Motor neuron (in vitro differentiated cells): ENCODE measurements around the gene KRTAP5-3. TPM values are rescaled to one million over a fixed set of nuclear protein-coding genes. Genes with fewer than 3 reads are reported as not detected.
A peak's percentile ranks its signal among the peaks of the same experiment; 100 is the strongest.
"Not testable (repeated sequence)": the region's sequence is repeated elsewhere in the genome, so short reads cannot be mapped to it uniquely, and the experiment has no call there.

Experiments
- ATAC-seq, 8 experiments: fragments of 200-7000 bp; cut with Tn5 transposase; replicated peaks in 6 of 8; 2 replicates each; pipeline ENCODE4 v1.8.0; 2021; ENCODE audit warnings: mild to moderate bottlenecking in 8 of 8, moderate library complexity in 8 of 8
- H3K27ac ChIP-seq, 2 donors: fragments of 250-450 bp; sonication (Bioruptor Pico); 2 replicates each; pipeline ENCODE4 v1.9.0; 2021; ENCODE audit warnings: antibody characterized with exemption in 2 of 2, mild to moderate bottlenecking in 2 of 2, moderate library complexity in 1 of 2
- H3K4me1 ChIP-seq, 2 donors: fragments of 250-450 bp; sonication (Bioruptor Pico); replicated peaks in 1 of 2; 2 replicates each; pipeline ENCODE4 v1.6.1; 2021; ENCODE audit warnings: antibody characterized with exemption in 2 of 2, mild to moderate bottlenecking in 2 of 2, moderate library complexity in 1 of 2
- H3K4me3 ChIP-seq, 5 donors: fragments of 250-450 bp; sonication (Bioruptor Pico); 2 replicates each; pipeline ENCODE4 v1.9.0; 2021; ENCODE audit warnings: antibody characterized with exemption in 5 of 5, mild to moderate bottlenecking in 5 of 5, moderate library complexity in 4 of 5
- WGBS, 10 experiments: fragments of 450-650 bp; shearing (Covaris generic); methylation state at CpG; one replicate each; pipeline ENCODE4 v1.0.0; 2022; 5-methylcytosine and 5-hydroxymethylcytosine counted together
- in situ Hi-C, 9 experiments: fragments of 400-800 bp; cut with MboI; loops; one replicate each; pipeline ENCODE4 v1.15.0; 2021; ENCODE audit warnings: low sequenced_read_pairs in 9 of 9, low pct_unique_long_range_greater_than_20kb in 2 of 9; ENCODE audit not compliant: unreplicated experiment in 9 of 9
- total RNA-seq, 8 experiments: library from RNA; unstranded; fragments of 300-600 nt; gene quantifications; 2 replicates each; pipeline versions ENCODE4 v1.2.3 to v1.2.4, GENCODE V29; 2022

Gene KRTAP5-3
- total RNA-seq, 8 experiments from 2014 or later, result 0.29 TPM; not detected in 7

DNA sequence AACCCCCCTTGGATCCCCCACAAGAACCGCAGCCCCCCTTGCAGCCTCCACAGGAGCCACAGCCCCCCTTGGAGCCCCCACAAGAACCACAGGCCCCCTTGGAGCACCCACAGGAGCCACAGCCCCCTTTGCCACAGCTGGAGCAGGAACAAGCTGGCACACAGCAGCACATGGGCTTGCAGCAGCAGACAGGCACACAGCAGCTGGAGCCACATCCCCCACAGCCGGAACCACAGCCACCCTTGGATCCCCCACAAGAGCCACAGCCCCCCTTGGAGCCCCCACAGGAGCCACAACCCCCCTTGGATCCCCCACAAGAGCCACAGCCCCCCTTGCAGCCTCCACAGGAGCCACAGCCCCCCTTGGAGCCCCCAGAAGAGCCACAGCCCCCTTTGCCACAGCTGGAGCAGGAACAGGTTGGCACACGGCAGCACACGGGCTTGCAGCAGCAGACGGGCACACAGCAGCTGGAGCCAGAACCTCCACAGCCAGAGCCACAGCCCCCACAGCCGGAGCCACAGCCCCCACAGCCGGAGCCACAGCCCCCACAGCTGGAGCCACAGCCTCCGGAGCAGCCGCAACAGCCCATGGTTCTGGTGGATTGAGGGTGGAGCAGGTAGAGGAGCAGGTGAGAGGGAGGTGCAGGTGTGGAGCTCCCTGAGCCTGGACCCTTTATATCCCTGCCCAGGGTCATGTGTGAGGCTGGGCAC is 23.4 kb downstream of the KRTAP5-3 start, which contains the start of gene KRTAP5-1:
Gene KRTAP5-1 (minus strand): TSS at position 623 of the 710 bp plus-strand sequence. CDS start 34 bp downstream, at position 589.
- WGBS, 10 experiments, result 60 to 90% (median 67%) methylated on average over 1 to 3 of the region's 9 CpGs; no CpG with 5 or more reads in 7 of the 10 experiments

GRCh38 chr11:1582909-1583308 is 25.4 kb downstream of the KRTAP5-3 start:
- ATAC-seq, in situ Hi-C loops, H3K27ac ChIP-seq, H3K4me3 ChIP-seq, H3K4me1 ChIP-seq: not testable (repeated sequence)
- 0 to 100% (median 82%) methylated on average over 1 to 2 of the region's 2 CpGs for WGBS, 10 experiments

More for the DNA sequence above, 23.4 kb downstream of the KRTAP5-3 start, which contains the start of gene KRTAP5-1:
- H3K4me1 ChIP-seq, ATAC-seq, H3K4me3 ChIP-seq, H3K27ac ChIP-seq, in situ Hi-C loops: not testable (repeated sequence)

DNA sequence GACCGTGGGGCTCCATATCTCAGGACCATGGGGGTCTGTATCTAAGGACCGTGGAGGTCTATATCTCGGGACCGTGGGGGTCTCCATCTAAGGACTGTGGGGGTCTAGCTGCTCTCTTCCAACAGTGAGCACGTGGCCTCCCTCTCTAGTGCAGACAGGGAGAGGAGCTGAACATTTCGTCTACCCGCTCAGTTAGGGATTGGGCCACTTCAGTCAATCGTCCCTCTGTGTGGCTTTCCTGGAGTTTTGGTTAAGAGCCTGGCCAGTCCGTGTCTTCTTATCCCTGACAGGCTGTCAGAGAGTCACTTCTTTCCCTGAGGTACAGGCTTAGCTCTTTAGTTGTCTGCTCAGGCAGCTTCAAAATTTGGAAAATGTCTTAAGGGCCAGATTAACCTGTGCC is 26.3 kb downstream of the KRTAP5-3 start:
- Histone ChIP-seq H3K4me3 (no peak overlapping the region), H3K4me1 (no peaks in the 10 kb centered on the region), H3K27ac (no peak overlapping the region)
- in situ Hi-C loops, result no loop called here
- WGBS, 10 experiments, result 0 to 92% (median 80%) methylated on average over 1 to 7 of the region's 9 CpGs; no CpG with 5 or more reads in 5 of the 10 experiments
- ATAC-seq, result no peak

GRCh38 chr11:1576825-1577224 is 31.4 kb downstream of the KRTAP5-3 start:
- Histone ChIP-seq H3K4me3 (no peak overlapping the region), H3K4me1 (peaks cover 0 to 3% of the 10 kb centered on the region in 2 donors), H3K27ac (no peak overlapping the region)
- WGBS, 10 experiments, result 17 to 100% (median 78%) methylated on average over 1 to 6 of the region's 6 CpGs; no CpG with 5 or more reads in 2 of the 10 experiments
- in situ Hi-C loops, result no loop called here
- ATAC-seq, result no peak

DNA sequence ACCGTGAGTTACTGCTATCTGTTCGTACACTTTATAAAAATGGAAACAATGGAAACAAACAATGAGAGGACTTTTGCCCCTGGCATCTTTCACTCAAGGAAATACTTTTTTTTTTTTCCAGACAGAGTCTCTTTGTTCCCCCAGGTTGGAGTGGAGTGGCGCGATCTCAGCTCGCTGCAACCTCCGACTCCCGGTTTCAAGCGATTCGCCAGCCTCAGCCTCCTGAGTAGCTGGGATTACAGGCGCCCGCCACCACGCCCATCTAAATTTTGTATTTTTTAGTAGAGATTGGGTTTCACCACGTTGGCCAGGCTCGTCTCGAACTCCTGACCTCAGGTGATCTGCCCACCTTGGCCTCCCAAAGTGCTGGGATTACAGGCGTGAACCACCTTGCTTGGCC is 32.5 kb downstream of the KRTAP5-3 start:
- H3K4me3 ChIP-seq, ATAC-seq, in situ Hi-C loops, H3K27ac ChIP-seq, H3K4me1 ChIP-seq: not testable (repeated sequence)
- WGBS, 10 experiments, result 58 to 94% (median 82%) methylated on average over 1 to 15 of the region's 16 CpGs; no CpG with 5 or more reads in 2 of the 10 experiments

DNA sequence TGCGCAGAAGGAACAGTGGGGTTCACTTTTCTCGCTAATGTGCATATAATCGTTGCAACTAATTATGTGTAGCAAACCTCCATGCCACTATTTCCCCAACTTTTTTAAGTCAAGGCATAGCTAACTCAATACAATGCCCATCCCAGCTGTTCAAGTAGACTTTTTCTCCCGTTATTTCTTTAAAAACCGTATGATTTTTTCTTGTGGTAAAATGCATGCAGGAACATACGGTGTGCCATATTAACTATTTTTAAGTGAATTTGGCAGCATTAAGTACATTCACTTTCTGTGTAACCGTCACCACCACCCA is 33.4 kb downstream of the KRTAP5-3 start:
- peak overlapping the region; percentile 54 to 95 (median 73) for H3K4me3 ChIP-seq
- in situ Hi-C loops, result no loop called here
- peaks cover 8 to 11% of the 10 kb centered on the region in 2 donors for H3K4me1 ChIP-seq
- 0 to 32% (median 9%) methylated on average over 2 to 7 of the region's 7 CpGs; no CpG with 5 or more reads in 3 of the 10 experiments for WGBS, 10 experiments
- ATAC-seq, result no peak
- H3K27ac ChIP-seq, result no peak overlapping the region

DNA sequence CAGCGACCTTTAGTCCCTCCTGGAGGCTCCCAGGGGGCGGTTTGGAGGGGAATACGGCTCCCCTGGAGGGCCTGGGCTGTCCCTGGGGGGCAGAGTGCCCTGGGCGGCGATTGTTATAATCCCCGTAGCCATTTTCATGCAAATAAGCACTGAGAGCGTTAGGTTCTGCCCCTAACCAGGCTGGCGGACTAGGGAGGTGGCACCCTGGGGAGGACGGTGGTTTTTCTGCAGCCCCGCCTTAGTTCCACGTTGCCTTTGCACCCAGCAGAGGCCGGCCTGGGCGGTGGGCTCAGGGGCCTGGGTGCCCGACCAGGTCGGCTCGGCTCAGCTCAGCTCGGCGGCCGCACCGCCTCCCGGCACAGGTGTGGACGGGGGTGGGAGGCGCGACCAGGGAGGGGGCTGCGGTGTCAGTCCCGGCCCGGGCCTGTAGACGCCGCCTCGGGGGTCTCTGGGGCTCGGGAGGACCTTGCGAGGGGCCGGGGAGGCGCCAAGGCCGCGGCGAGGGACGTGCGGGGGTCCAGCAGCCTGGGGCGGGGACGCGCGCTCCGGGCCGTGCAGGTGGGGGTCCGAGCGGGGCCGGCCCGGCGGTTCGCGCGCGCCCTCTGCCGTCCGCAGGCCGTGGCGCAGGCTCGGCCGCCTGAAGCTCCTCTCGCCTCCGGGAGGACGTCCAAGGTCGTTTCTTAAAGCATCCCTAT is 33.9 kb downstream of the KRTAP5-3 start:
- Histone ChIP-seq H3K4me3 (peak overlapping the region; percentile 54 to 95 (median 73)), H3K4me1 (peaks cover 12 to 14% of the 10 kb centered on the region in 2 donors), H3K27ac (peak overlapping the region; percentile 83 to 91)
- ATAC-seq, result peak; percentile 23 to 58 (median 54)
- in situ Hi-C loops, result no loop called here
- WGBS, 10 experiments, result 0 to 3% (median 1%) methylated on average over 3 to 7 of the region's 64 CpGs; no CpG with 5 or more reads in 6 of the 10 experiments

DNA sequence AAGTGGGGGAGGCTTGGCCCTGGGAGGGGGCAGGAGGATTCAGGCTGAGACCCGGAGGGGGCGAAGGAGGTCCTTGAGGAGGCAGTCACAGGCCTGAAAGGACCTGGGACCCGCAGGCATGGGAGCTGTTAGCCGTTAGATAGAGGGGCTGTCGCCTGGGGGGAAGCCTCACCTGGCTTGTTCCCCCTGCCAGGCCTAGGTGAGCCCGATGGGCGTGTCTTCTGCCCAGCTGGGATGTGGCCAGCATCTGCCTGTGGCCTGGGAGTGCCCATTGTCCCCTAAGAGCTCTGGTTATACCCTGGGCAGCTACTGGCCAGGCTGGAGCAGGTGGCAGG is 34.4 kb downstream of the KRTAP5-3 start:
- peaks cover 16 to 18% of the 10 kb centered on the region in 2 donors for H3K4me1 ChIP-seq
- peak overlapping the region; percentile 54 to 95 (median 73) for H3K4me3 ChIP-seq
- peak overlapping the region; percentile 83 to 91 for H3K27ac ChIP-seq
- ATAC-seq, result peak in 6 of 8 experiments; percentile 2 to 26 (median 14)
- WGBS, 10 experiments, result no CpG with 5 or more reads among the region's 7 CpGs
- in situ Hi-C loops, result no loop called here

DNA sequence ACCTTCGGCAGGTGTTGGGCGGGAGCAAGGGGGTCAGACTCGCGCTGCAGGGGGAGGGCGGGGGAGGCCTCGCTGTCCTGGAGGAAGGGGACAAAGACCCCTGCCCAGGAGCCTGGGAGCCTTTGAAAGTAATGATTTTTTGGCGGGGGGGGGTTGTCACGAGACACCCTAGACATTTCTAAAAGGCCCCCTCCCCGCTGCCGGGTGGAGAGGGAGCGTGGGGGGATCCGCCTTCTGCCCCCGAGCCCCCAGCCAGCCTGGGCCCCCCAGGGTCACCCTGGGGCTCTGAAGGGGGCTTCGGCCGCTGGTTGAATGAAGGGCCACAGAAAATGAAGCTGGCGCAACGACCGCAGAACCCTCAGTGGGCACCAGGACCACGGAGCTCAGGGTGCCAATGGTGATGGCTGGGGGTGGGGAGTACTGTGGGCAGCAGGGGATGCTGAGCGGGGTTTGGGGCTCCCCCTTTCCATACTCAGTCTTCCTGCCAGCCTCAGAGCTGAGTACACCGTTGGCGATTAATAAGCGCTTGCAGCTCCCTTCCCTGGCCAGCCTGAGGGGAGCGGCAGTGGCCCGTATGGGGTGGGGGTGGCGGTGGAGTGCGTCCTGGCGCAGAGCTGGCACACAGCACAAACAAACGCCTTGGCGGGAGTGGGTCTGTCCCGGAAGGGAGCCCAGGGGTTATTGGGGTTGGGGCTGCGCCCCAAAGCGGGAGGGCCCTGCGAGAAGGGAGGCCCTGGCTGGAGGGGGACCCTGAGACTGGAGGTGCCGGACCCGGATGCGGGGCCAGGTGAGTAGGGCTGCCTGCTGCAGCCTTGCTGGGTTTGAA is 35.0 kb downstream of the KRTAP5-3 start:
- H3K4me3 ChIP-seq, result peak overlapping the region; percentile 54 to 95 (median 73)
- in situ Hi-C loops, result no loop called here
- 0% methylated on average over 1 of the region's 37 CpGs; no CpG with 5 or more reads in 9 of the 10 experiments for WGBS, 10 experiments
- H3K27ac ChIP-seq, result peak overlapping the region; percentile 83 to 91
- H3K4me1 ChIP-seq, result peaks cover 22 to 24% of the 10 kb centered on the region in 2 donors
- peak in 3 of 8 experiments; percentile 0 to 3 (median 2) for ATAC-seq

- peaks cover 30 to 32% of the 10 kb centered on the region in 2 donors for H3K4me1 ChIP-seq
- in situ Hi-C loops, result no loop called here
- no CpG with 5 or more reads among the region's 124 CpGs for WGBS, 10 experiments
- peak within 1 kb of the TSS; percentile 83 to 91 for H3K27ac ChIP-seq
- peak; percentile 56 to 80 (median 66) for ATAC-seq
- H3K4me3 ChIP-seq, result peak within 1 kb of the TSS; percentile 54 to 95 (median 73)
These were observed 35.8 kb downstream of the KRTAP5-3 start, which contains the start of gene DUSP8 for GRCh38 chr11:1572197-1573076. DUSP8 (minus strand) TSS chr11:1572271; CDS start chr11:1565826, 6,445 bp downstream.

DNA sequence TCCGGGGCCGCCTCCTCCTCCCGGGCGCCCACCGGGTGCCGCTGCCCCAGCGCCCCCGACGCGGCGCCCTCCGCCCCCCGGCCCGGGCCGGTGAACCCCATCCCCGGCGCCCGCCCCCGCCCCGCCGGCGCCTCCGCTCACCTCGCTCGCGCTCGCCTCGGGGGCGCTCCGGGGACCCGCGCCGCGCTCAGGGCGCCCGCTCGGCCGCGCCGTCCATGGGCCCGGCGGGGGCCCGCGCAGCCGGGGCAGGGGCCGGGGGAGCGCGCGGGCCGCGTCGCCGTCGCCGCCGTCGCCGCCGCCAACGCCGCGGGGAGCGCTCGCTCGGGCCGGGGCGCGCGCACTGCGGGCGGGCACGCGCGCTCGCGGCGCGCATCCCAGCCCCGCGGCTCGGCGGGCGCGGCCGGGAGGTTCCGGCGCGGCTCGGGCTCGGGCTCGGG is 36.5 kb downstream of the KRTAP5-3 start:
- H3K4me1 ChIP-seq, result peaks cover 37 to 39% of the 10 kb centered on the region in 2 donors
- no CpG with 5 or more reads among the region's 91 CpGs for WGBS, 10 experiments
- H3K4me3 ChIP-seq, result peak overlapping the region; percentile 54 to 95 (median 73)

More for the DNA sequence above, 36.5 kb downstream of the KRTAP5-3 start:
- in situ Hi-C loops, result no loop called here
- ATAC-seq, result no peak
- H3K27ac ChIP-seq, result peak overlapping the region; percentile 83 to 91
